Parathyroid adenoma (tissue), 2 donors: ENCODE measurements around the gene CAPZB.
"Not testable (repeated sequence)": the region's sequence is repeated elsewhere in the genome, so short reads cannot be mapped to it uniquely, and the experiment has no call there.

ENCODE experiments used
- H2AFZ ChIP-seq: fragments of 300-600 bp; sonication (generic); one replicate; pipeline ENCODE4 v1.7.0; 2017; ENCODE audit warnings: antibody characterized with exemption, mild to moderate bottlenecking
- H3K27ac ChIP-seq: fragments of 300-600 bp; sonication (generic); one replicate; pipeline ENCODE4 v1.7.0; 2017
- H3K27me3 ChIP-seq: fragments of 300-600 bp; sonication (generic); one replicate; pipeline ENCODE4 v1.7.0; 2017; ENCODE audit warnings: low read length; ENCODE audit not compliant: control insufficient read depth, insufficient read depth
- H3K36me3 ChIP-seq: fragments of 300-600 bp; sonication (generic); one replicate; pipeline ENCODE4 v1.7.0; 2017; ENCODE audit warnings: low read length; ENCODE audit not compliant: control insufficient read depth, insufficient read depth
- H3K4me1 ChIP-seq: fragments of 300-600 bp; sonication (generic); one replicate; pipeline ENCODE4 v1.7.0; 2017; ENCODE audit warnings: control low read depth
- H3K4me2 ChIP-seq: fragments of 300-600 bp; sonication (generic); one replicate; pipeline ENCODE4 v1.7.0; 2017; ENCODE audit warnings: low read length
- H3K4me3 ChIP-seq: fragments of 300-600 bp; sonication (generic); one replicate; pipeline ENCODE4 v1.7.0; 2017; ENCODE audit warnings: low read depth, low read length
- H3K79me2 ChIP-seq: fragments of 300-600 bp; sonication (generic); one replicate; pipeline ENCODE4 v1.7.0; 2017; ENCODE audit warnings: control low read depth
- H3K9ac ChIP-seq: fragments of 300-600 bp; sonication (generic); one replicate; pipeline ENCODE4 v1.7.0; 2017; ENCODE audit warnings: mild to moderate bottlenecking
- H3K9me3 ChIP-seq: fragments of 300-600 bp; sonication (generic); one replicate; pipeline ENCODE4 v1.7.0; 2017; ENCODE audit warnings: low read length; ENCODE audit not compliant: control insufficient read depth
- CTCF ChIP-seq: fragments of 300-600 bp; sonication (generic); IDR thresholded peaks from one replicate; pipeline ENCODE4 v1.7.0; 2017; ENCODE audit warnings: antibody characterized with exemption, mild to moderate bottlenecking
- donor health status: primary hyperparathyroidism.

CAPZB gene

GRCh38 chr1:19507516-19507915, 22.2 kb upstream of the CAPZB start:
- Histone ChIP-seq H2AFZ (no peak overlapping the region), H3K27ac (no peak overlapping the region), H3K9me3 (no peaks in the 10 kb centered on the region), H3K36me3 (no peaks in the 10 kb centered on the region), H3K4me3 (no peak overlapping the region), H3K27me3 (no peaks in the 10 kb centered on the region), H3K4me1 (no peaks in the 10 kb centered on the region), H3K9ac (no peak overlapping the region), H3K79me2 (no peaks in the 10 kb centered on the region), H3K4me2 (no peak overlapping the region)
- no peak for TF ChIP-seq CTCF

DNA sequence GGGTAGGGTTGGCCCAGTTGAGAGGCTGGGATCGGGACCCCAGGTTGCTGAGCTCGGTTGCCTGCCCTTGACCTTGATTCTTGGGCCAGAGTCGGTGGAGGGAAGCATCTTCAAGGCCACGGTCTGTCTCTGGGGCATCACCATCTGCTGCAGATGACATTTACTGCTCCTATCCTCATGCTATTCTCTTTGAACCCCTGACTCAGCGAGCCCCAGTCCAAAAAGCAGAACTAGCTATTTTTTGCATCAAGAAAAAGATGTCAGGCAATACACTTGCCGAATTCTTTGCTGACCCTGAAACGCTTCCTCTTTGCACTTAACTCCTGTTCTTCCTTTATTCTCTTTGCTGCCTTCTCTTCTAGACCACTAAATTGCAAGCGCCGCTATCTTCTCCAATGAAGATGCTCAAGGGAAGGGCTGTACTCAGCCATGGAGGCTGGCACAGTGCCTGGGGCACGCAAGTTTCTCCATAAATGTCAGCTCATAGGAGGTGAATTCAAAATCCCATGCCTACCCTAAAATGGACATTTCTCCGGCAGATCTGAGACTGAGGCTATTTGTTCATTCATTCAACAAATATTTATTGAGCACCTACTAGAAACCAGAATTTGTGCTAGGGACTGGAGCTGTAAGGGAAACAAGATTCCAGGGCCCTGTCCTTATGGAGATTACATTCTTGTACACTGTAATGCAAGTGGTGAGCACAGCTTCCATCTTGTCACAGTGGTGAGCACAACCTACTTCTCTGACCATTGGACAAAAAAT, 20.5 kb upstream of the CAPZB start:
- H3K4me2 ChIP-seq, result no peak overlapping the region

GRCh38 chr1:19504796-19505692, 19.7 kb upstream of the CAPZB start:
- Histone ChIP-seq H3K4me2 (no peak overlapping the region), H3K27me3 (no peaks in the 10 kb centered on the region), H3K9ac (no peak overlapping the region), H3K36me3 (no peaks in the 10 kb centered on the region), H3K9me3 (no peaks in the 10 kb centered on the region), H3K4me3 (no peak overlapping the region), H3K4me1 (no peaks in the 10 kb centered on the region), H3K79me2 (no peaks in the 10 kb centered on the region), H3K27ac (peak overlapping the region; percentile 75), H2AFZ (peak overlapping the region; percentile 25)
- no peak for TF ChIP-seq CTCF

More for the DNA sequence above, 20.5 kb upstream of the CAPZB start:
- peak overlapping the region; percentile 75 for H3K27ac ChIP-seq
- H3K9me3 ChIP-seq, result no peaks in the 10 kb centered on the region
- H3K27me3 ChIP-seq, result no peaks in the 10 kb centered on the region
- H3K9ac ChIP-seq, result no peak overlapping the region
- H3K4me1 ChIP-seq, result no peaks in the 10 kb centered on the region
- H3K4me3 ChIP-seq, result no peak overlapping the region
- no peak for TF ChIP-seq CTCF
- no peaks in the 10 kb centered on the region for H3K79me2 ChIP-seq
- peak overlapping the region; percentile 25 for H2AFZ ChIP-seq
- no peaks in the 10 kb centered on the region for H3K36me3 ChIP-seq

DNA sequence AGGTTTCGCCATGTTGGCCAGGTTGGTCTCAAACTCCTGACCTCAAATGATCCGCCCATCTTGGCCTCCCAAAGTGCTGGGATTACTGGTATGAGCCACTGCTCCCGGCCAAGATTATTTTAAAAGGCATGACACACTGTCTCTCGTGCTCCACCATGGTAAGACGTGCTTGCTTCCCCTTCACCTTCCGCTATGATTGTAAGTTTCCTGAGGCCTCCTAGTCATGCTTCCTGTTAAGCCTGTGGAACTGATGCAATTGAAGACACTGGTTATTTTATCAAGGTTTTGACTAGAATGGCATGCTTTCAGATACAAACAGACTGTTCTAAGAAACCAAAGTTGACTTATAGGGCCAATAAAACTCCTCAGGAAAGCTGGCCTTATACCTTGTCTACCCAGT, 16.9 kb upstream of the CAPZB start:
- H3K36me3 ChIP-seq, H2AFZ ChIP-seq, H3K27me3 ChIP-seq, H3K79me2 ChIP-seq, H3K4me2 ChIP-seq, H3K4me1 ChIP-seq, H3K9ac ChIP-seq, H3K27ac ChIP-seq, H3K4me3 ChIP-seq, H3K9me3 ChIP-seq: not testable (repeated sequence)

DNA sequence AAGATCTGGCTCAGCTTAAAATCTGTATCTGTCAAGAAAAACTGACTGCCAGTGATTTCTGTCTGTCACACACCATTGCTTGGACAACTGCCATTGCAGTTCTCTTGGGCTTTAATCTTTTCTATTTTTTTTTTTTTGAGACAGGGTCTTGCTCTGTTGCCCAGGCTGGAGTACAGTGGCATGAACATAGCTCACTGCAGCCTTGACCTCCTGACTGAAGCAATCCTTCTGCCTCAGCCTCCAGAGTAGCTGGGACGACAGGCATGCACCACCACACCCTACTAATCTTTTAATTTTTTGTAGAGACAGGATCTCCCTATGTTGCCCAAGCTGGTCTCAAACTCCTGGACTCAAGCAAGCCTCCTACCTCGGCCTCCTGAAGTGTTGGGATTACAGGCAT, 14.5 kb upstream of the CAPZB start:
- not testable (repeated sequence) for H3K4me1 ChIP-seq, H3K4me3 ChIP-seq, H2AFZ ChIP-seq, H3K27ac ChIP-seq, H3K79me2 ChIP-seq, H3K4me2 ChIP-seq, H3K9ac ChIP-seq, H3K36me3 ChIP-seq, H3K9me3 ChIP-seq, H3K27me3 ChIP-seq

GRCh38 chr1:19497443-19497842, 12.1 kb upstream of the CAPZB start:
- not testable (repeated sequence) for H2AFZ ChIP-seq, H3K79me2 ChIP-seq, H3K9ac ChIP-seq, H3K4me2 ChIP-seq, H3K27me3 ChIP-seq, H3K4me3 ChIP-seq, H3K36me3 ChIP-seq, H3K4me1 ChIP-seq, H3K27ac ChIP-seq, H3K9me3 ChIP-seq
